HCT116 (cell line): ENCODE results near the gene SKI. TPM values are rescaled to one million over a fixed set of nuclear protein-coding genes. Genes with fewer than 3 reads are reported as not detected.
A peak's percentile ranks its signal among the peaks of the same experiment; 100 is the strongest.

Source experiments
- ATAC-seq: fragments of 200-7000 bp; cut with Tn5 transposase; 2 replicates; pipeline ENCODE4 v1.9.1; 2020; ENCODE audit warnings: mild to moderate bottlenecking, moderate library complexity
- BruUV-seq: library from RNA; stranded (reverse); fragments of 400-500 nt; replicated peaks from 2 replicates; lab custom pipeline; 2021; lab: Mats Ljungman, UMichigan
- CTCF ChIA-PET: fragments of 300-600 bp; sonication (Branson Sonifier 250); formaldehyde crosslinking; loops from one replicate; lab custom pipeline; 2021; ENCODE audit warnings: antibody characterized with exemption; lab: Charles Lee
- POLR2A ChIA-PET: fragments of 300-600, 350-600 bp; sonication (Branson Sonifier 250); formaldehyde crosslinking; loops from one replicate; lab custom pipeline; 2021; ENCODE audit warnings: antibody characterized with exemption; lab: Charles Lee
- RAD21 ChIA-PET, 2 experiments: fragments of 300-600 bp; sonication (Branson Sonifier 250); formaldehyde crosslinking; loops; one replicate each; lab custom pipeline; 2023; ENCODE audit warnings: low total read pairs in 2 of 2; ENCODE audit not compliant: uncharacterized antibody in 2 of 2, unreplicated experiment in 2 of 2, low non-redundant PET in 1 of 2; lab: Charles Lee
- DNase-seq: peaks from one replicate; pipeline ENCODE4 v3.0.0-alpha.2; 2010; ENCODE audit warnings: low read depth, low spot score
- H2AFZ ChIP-seq: fragments of 200-600 bp; shearing (Covaris generic), sonication (generic); 2 replicates; pipeline ENCODE4 v1.6.1; 2017; ENCODE audit warnings: low read depth, mixed run types, mixed read lengths, antibody characterized with exemption, low read length; ENCODE audit not compliant: poor library complexity, severe bottlenecking
- H3K27ac ChIP-seq: 2 replicates; pipeline ENCODE4 v1.5.1; 2012; ENCODE audit warnings: low read depth, low read length
- H3K27me3 ChIP-seq: fragments of 200-600 bp; sonication (generic); 2 replicates; pipeline ENCODE4 v1.6.1; 2016; ENCODE audit warnings: mixed run types, low read length, mixed read lengths; ENCODE audit not compliant: insufficient read depth
- H3K36me3 ChIP-seq, 2 experiments: fragments of 200-500 bp in 1 of 2; fragments of 200-600 bp in 1 of 2; sonication (Bioruptor generic) in 1 of 2; sonication (generic) in 1 of 2; 2 replicates each; pipeline versions ENCODE4 v1.5.1 to v1.6.1; 2014 to 2016; ENCODE audit warnings: low read length in 2 of 2, inconsistent platforms in 1 of 2, mixed read lengths in 1 of 2, mixed run types in 1 of 2; ENCODE audit not compliant: insufficient read depth in 2 of 2, control insufficient read depth in 1 of 2
- H3K4me1 ChIP-seq, 2 experiments: fragments of 200-600 bp in 1 of 2; sonication (generic) in 1 of 2; 2 replicates each; pipeline versions ENCODE4 v1.5.1 to v1.6.1; 2012 to 2017; ENCODE audit warnings: low read length in 2 of 2, inconsistent platforms in 1 of 2, mild to moderate bottlenecking in 1 of 2, mixed read lengths in 1 of 2, mixed run types in 1 of 2, moderate library complexity in 1 of 2; ENCODE audit not compliant: insufficient read depth in 2 of 2, control insufficient read depth in 1 of 2
- H3K4me2 ChIP-seq: fragments of 200-600 bp; sonication (generic); 2 replicates; pipeline ENCODE4 v1.6.1; 2017; ENCODE audit warnings: mixed run types, low read length, mixed read lengths
- H3K4me3 ChIP-seq, 2 experiments: fragments of 200-600 bp in 1 of 2; sonication (generic) in 1 of 2; replicated peaks in 1 of 2; 2 replicates each; pipeline ENCODE4 v1.5.1; 2011 to 2016; ENCODE audit warnings: low read length in 2 of 2, control low read depth in 1 of 2, low read depth in 1 of 2, mild to moderate bottlenecking in 1 of 2, mixed read lengths in 1 of 2, mixed run types in 1 of 2
- H3K79me2 ChIP-seq: fragments of 200-600 bp; sonication (generic); 2 replicates; pipeline ENCODE4 v1.6.1; 2017; ENCODE audit warnings: mild to moderate bottlenecking, mixed run types, low read length, moderate library complexity, mixed read lengths; ENCODE audit not compliant: insufficient read depth
- H3K9ac ChIP-seq: fragments of 200-600 bp; sonication (generic); 2 replicates; pipeline ENCODE4 v1.6.1; 2016; ENCODE audit warnings: low read length, mixed read lengths
- H3K9me2 ChIP-seq: fragments of 200-600 bp; sonication (generic), shearing (Covaris generic); 2 replicates; pipeline ENCODE4 v1.6.1; 2017; ENCODE audit warnings: mixed run types, mild to moderate bottlenecking, moderate library complexity; ENCODE audit not compliant: insufficient read depth
- H3K9me3 ChIP-seq, 2 experiments: fragments of 200-500 bp in 1 of 2; fragments of 200-600 bp in 1 of 2; sonication (Bioruptor generic) in 1 of 2; sonication (generic) in 1 of 2; 2 replicates each; pipeline ENCODE4 v1.6.1; 2014 to 2017; ENCODE audit warnings: low read length in 2 of 2, mixed read lengths in 2 of 2, inconsistent platforms in 1 of 2, low read depth in 1 of 2, mild to moderate bottlenecking in 1 of 2, mixed run types in 1 of 2, moderate library complexity in 1 of 2; ENCODE audit not compliant: control insufficient read depth in 1 of 2, insufficient read depth in 1 of 2
- H4K20me1 ChIP-seq: fragments of 200-600 bp; sonication (generic), shearing (Covaris generic); 2 replicates; pipeline ENCODE4 v1.6.1; 2017; ENCODE audit warnings: mixed run types, mild to moderate bottlenecking, moderate library complexity; ENCODE audit not compliant: insufficient read depth
- EZH2 ChIP-seq: fragments of 200-600 bp; sonication (generic); IDR thresholded peaks from 2 replicates; pipeline ENCODE4 v1.6.1; 2017; ENCODE audit warnings: antibody characterized with exemption, mixed run types
- EZH2phosphoT487 ChIP-seq: fragments of 200-600 bp; IDR thresholded peaks from 2 replicates; pipeline ENCODE4 v1.6.1; 2018; ENCODE audit warnings: antibody characterized with exemption, borderline replicate concordance
- JUND ChIP-seq: IDR thresholded peaks from 2 replicates; pipeline ENCODE4 v1.6.1; 2012
- POLR2A ChIP-seq: IDR thresholded peaks from 2 replicates; pipeline ENCODE4 v1.7.0; 2011; ENCODE audit warnings: borderline replicate concordance; ENCODE audit not compliant: insufficient read depth, insufficient read length; ENCODE audit errors: extremely low read depth
- TCF7L2 ChIP-seq: IDR thresholded peaks from 2 replicates; pipeline ENCODE4 v1.7.0; 2011; ENCODE audit warnings: borderline replicate concordance, inconsistent platforms; ENCODE audit not compliant: insufficient read depth, insufficient read length; ENCODE audit errors: extremely low read depth
- intact Hi-C: fragments of 100-400 bp; cut with micrococcal nuclease; formaldehyde crosslinking; loops from 2 replicates; pipeline ENCODE4 v1.10.0; 2022
- total RNA-seq: library from RNA; stranded (reverse); gene quantifications from one replicate; pipeline ENCODE4 v1.2.1, GENCODE V29; 2021; ENCODE audit not compliant: unreplicated experiment
- TF ChIP-seq, protein P1 (sequence below), 3 experiments: fragments of 200-600 bp in 1 of 3; sonication (generic) in 1 of 3; IDR thresholded peaks in 2 of 3; conservative IDR thresholded peaks in 1 of 3; 2 replicates each; pipeline ENCODE4 v1.5.1; 2012 to 2017; ENCODE audit warnings: low read depth in 2 of 3, low read length in 2 of 3, antibody characterized with exemption in 1 of 3, borderline replicate concordance in 1 of 3, control low read depth in 1 of 3, mild to moderate bottlenecking in 1 of 3, mixed read lengths in 1 of 3, mixed run types in 1 of 3, moderate library complexity in 1 of 3; ENCODE audit not compliant: insufficient read depth in 1 of 3

The SKI gene
- total RNA-seq, 1 experiment from 2014 or later = 56.2 TPM

- TF ChIP-seq TCF7L2 = no peak
- TF ChIP-seq POLR2A = no peak
Measured at GRCh38 chr1:2236695-2237677, 8.9 kb downstream of the SKI start (continued).

DNA sequence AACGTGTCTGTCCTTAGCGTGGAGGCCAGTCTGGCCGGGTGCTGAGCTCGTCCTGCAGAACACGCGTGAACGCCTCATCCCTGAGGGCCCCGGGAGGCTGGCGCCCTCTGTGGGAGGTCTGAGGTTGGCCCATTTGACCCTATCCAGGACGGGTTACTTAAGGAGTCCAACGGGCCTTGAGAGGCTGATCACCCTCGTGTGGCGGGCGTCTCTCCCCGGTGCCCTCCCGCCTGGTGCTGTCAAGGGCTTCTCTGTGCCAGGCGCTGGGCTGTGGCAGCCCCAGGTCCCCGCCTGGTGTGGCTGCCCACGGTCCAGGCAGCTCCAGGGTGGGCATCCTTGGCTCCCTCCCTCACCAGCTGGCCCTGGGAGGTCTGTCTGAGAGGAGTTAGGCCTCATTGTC lies 9.7 kb downstream of the SKI start:
- no peak overlapping the region for H3K4me3 ChIP-seq
- RAD21 ChIA-PET = no interaction called here
- TF ChIP-seq EZH2 = no peak
- no peak for TF ChIP-seq EZH2phosphoT487
- no peak for TF ChIP-seq JUND
- TF ChIP-seq, protein P1, sequence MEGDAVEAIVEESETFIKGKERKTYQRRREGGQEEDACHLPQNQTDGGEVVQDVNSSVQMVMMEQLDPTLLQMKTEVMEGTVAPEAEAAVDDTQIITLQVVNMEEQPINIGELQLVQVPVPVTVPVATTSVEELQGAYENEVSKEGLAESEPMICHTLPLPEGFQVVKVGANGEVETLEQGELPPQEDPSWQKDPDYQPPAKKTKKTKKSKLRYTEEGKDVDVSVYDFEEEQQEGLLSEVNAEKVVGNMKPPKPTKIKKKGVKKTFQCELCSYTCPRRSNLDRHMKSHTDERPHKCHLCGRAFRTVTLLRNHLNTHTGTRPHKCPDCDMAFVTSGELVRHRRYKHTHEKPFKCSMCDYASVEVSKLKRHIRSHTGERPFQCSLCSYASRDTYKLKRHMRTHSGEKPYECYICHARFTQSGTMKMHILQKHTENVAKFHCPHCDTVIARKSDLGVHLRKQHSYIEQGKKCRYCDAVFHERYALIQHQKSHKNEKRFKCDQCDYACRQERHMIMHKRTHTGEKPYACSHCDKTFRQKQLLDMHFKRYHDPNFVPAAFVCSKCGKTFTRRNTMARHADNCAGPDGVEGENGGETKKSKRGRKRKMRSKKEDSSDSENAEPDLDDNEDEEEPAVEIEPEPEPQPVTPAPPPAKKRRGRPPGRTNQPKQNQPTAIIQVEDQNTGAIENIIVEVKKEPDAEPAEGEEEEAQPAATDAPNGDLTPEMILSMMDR (IDR thresholded peaks at IDR 0.05 in 2 of 3, conservative IDR thresholded peaks at IDR 0.05 in 1 of 3; ENCODE audit: borderline replicate concordance in 1 of 3, insufficient read depth in 1 of 3, low read depth in 2 of 3, low read length in 2 of 3) = peak in 2 of 3 experiments; percentile 37 to 42; a peak in 5 of 6 replicates
- no peaks in the 10 kb centered on the region for H3K27me3 ChIP-seq
- H3K9me3 ChIP-seq = no peaks in the 10 kb centered on the region
- no peak overlapping the region for H2AFZ ChIP-seq
- H3K4me2 ChIP-seq = no peak overlapping the region
- CTCF ChIA-PET = interaction anchor here (1.0 kb wide), 1 partner anchor 43 kb away, joined by 3 read pairs; the partner anchor contains the start of gene FAAP20
- peaks cover 100% of the 10 kb centered on the region for H3K79me2 ChIP-seq
- H4K20me1 ChIP-seq = peaks cover 6% of the 10 kb centered on the region; the same call in 1 of the 2 replicates
- H3K27ac ChIP-seq = no peak overlapping the region
- intact Hi-C loops = no loop called here
- ATAC-seq (peak; percentile 77), DNase-seq (no peak)
- no peaks in the 10 kb centered on the region for H3K4me1 ChIP-seq
- BruUV-seq = no TSS peak
- H3K9ac ChIP-seq = no peak overlapping the region
- H3K9me2 ChIP-seq = no peaks in the 10 kb centered on the region
- POLR2A ChIA-PET = no interaction called here
- peaks cover 0 to 9% of the 10 kb centered on the region in 2 experiments; a peak in 2 of 4 replicates for H3K36me3 ChIP-seq
